IMR-90 (cell line): ENCODE data around the gene GAB1. TPM values are rescaled to one million over a fixed set of nuclear protein-coding genes. Genes with fewer than 3 reads are reported as not detected.
A peak's percentile ranks its signal among the peaks of the same experiment; 100 is the strongest.

Source experiments
- ATAC-seq: fragments of 200-7000 bp; cut with Tn5 transposase; 2 replicates; pipeline ENCODE4 v1.9.1; 2020; ENCODE audit warnings: low read depth, mild to moderate bottlenecking, moderate library complexity
- BruUV-seq: library from RNA; stranded (reverse); fragments of 400-500 nt; replicated peaks from 2 replicates; lab custom pipeline; 2021; lab: Mats Ljungman, UMichigan
- CTCF ChIA-PET: fragments of 300-600 bp; formaldehyde crosslinking; extraction: SDS; loops from one replicate; lab custom pipeline; 2021; ENCODE audit warnings: antibody characterized with exemption; lab: Yijun Ruan, JAX
- POLR2A ChIA-PET: fragments of 300-600 bp; sonication (Branson Sonifier 250); formaldehyde crosslinking; loops from one replicate; lab custom pipeline; 2022; ENCODE audit warnings: antibody characterized with exemption; ENCODE audit not compliant: unreplicated experiment; lab: Charles Lee
- DNase-seq: peaks from one replicate; pipeline ENCODE4 v3.0.0; 2013
- H2AFZ ChIP-seq: replicated peaks from 2 replicates; pipeline ENCODE3; 2013; ENCODE audit warnings: low read length, mild to moderate bottlenecking; ENCODE audit not compliant: poor library complexity
- H2AK5ac ChIP-seq: 2 replicates; pipeline ENCODE4 v1.6.1; 2013; ENCODE audit warnings: low read depth, low read length, inconsistent platforms
- H2AK9ac ChIP-seq: replicated peaks from 2 replicates; pipeline ENCODE3; 2013; ENCODE audit warnings: mild to moderate bottlenecking, low read depth, low read length, moderate library complexity; ENCODE audit not compliant: poor library complexity
- H2BK120ac ChIP-seq: 2 replicates; pipeline ENCODE4 v1.6.1; 2013; ENCODE audit warnings: low read depth, low read length, inconsistent platforms
- H2BK15ac ChIP-seq: 3 replicates; pipeline ENCODE4 v1.6.1; 2013; ENCODE audit warnings: low read depth, low read length, inconsistent platforms
- H2BK20ac ChIP-seq: 2 replicates; pipeline ENCODE4 v1.6.1; 2013; ENCODE audit warnings: low read depth, mild to moderate bottlenecking, inconsistent platforms, low read length, moderate library complexity
- H2BK5ac ChIP-seq: 2 replicates; pipeline ENCODE4 v1.6.1; 2013; ENCODE audit warnings: mild to moderate bottlenecking, low read depth, low read length, inconsistent platforms; ENCODE audit not compliant: poor library complexity, severe bottlenecking
- H3K14ac ChIP-seq: replicated peaks from 2 replicates; pipeline ENCODE4 v1.6.1; 2013; ENCODE audit warnings: low read depth, low read length, inconsistent platforms
- H3K18ac ChIP-seq: 2 replicates; pipeline ENCODE4 v1.6.1; 2013; ENCODE audit warnings: low read depth, low read length, control low read depth
- H3K23ac ChIP-seq: 2 replicates; pipeline ENCODE4 v1.6.1; 2013; ENCODE audit warnings: low read depth, low read length, inconsistent platforms
- H3K27ac ChIP-seq: 2 replicates; pipeline ENCODE4 v1.5.1; 2013; ENCODE audit warnings: mild to moderate bottlenecking, control low read depth, low read length; ENCODE audit not compliant: insufficient read depth
- H3K27me3 ChIP-seq: 2 replicates; pipeline ENCODE4 v1.6.1; 2013; ENCODE audit warnings: low read length; ENCODE audit not compliant: control insufficient read depth, insufficient read depth
- H3K36me3 ChIP-seq: 2 replicates; pipeline ENCODE4 v1.6.1; 2013; ENCODE audit warnings: low read length, mixed read lengths; ENCODE audit not compliant: control insufficient read depth, insufficient read depth
- H3K4ac ChIP-seq: 2 replicates; pipeline ENCODE4 v1.6.1; 2013; ENCODE audit warnings: low read depth, low read length, inconsistent platforms
- H3K4me1 ChIP-seq: 2 replicates; pipeline ENCODE4 v1.6.1; 2013; ENCODE audit warnings: low read length, mixed read lengths; ENCODE audit not compliant: control insufficient read depth, insufficient read depth
- H3K4me2 ChIP-seq: 2 replicates; pipeline ENCODE4 v1.6.1; 2013; ENCODE audit warnings: low read depth, mild to moderate bottlenecking, control low read depth, low read length, moderate library complexity
- H3K4me3 ChIP-seq: 2 replicates; pipeline ENCODE4 v1.5.1; 2013; ENCODE audit warnings: low read depth, mild to moderate bottlenecking, control low read depth, low read length, moderate library complexity; ENCODE audit not compliant: insufficient read depth
- H3K56ac ChIP-seq: 2 replicates; pipeline ENCODE4 v1.6.1; 2013; ENCODE audit warnings: low read length, inconsistent platforms; ENCODE audit not compliant: insufficient read depth; ENCODE audit errors: extremely low read depth
- H3K79me1 ChIP-seq, 2 experiments: 2 replicates each; pipeline ENCODE4 v1.6.1; 2013; ENCODE audit warnings: low read length in 2 of 2, inconsistent platforms in 1 of 2, low read depth in 1 of 2
- H3K9ac ChIP-seq: 2 replicates; pipeline ENCODE4 v1.6.1; 2013; ENCODE audit warnings: low read depth, low read length, control low read depth
- H3K9me1 ChIP-seq: 2 replicates; pipeline ENCODE4 v1.6.1; 2013; ENCODE audit warnings: low read length, inconsistent platforms; ENCODE audit not compliant: insufficient read depth
- H3K9me3 ChIP-seq: 2 replicates; pipeline ENCODE4 v1.6.1; 2013; ENCODE audit warnings: low read length; ENCODE audit not compliant: control insufficient read depth, insufficient read depth
- H4K20me1 ChIP-seq: 2 replicates; pipeline ENCODE4 v1.6.1; 2013; ENCODE audit warnings: low read length, inconsistent platforms; ENCODE audit not compliant: insufficient read depth
- H4K5ac ChIP-seq: 2 replicates; pipeline ENCODE4 v1.6.1; 2013; ENCODE audit warnings: mild to moderate bottlenecking, low read depth, low read length, control low read depth
- H4K8ac ChIP-seq, 2 experiments: 2 replicates each; pipeline ENCODE4 v1.6.1; 2013; ENCODE audit warnings: low read depth in 2 of 2, low read length in 2 of 2, control low read depth in 1 of 2, inconsistent platforms in 1 of 2
- H4K91ac ChIP-seq: 2 replicates; pipeline ENCODE4 v1.6.1; 2013; ENCODE audit warnings: low read depth, low read length, inconsistent platforms; ENCODE audit not compliant: insufficient read depth
- BHLHE40 ChIP-seq: fragments of 150-350 bp; IDR thresholded peaks from 2 replicates; pipeline ENCODE4 v1.6.1; 2016; ENCODE audit warnings: mild to moderate bottlenecking, low read depth, low read length
- CEBPB ChIP-seq: IDR thresholded peaks from 2 replicates; pipeline ENCODE4 v1.6.1; 2012; ENCODE audit warnings: low read depth, low read length, improper control_type of control experiment
- CHD1 ChIP-seq: IDR thresholded peaks from 2 replicates; pipeline ENCODE4 v1.6.1; 2012; ENCODE audit warnings: low read depth, low read length, improper control_type of control experiment
- FOS ChIP-seq: fragments of 150-350 bp; IDR thresholded peaks from 2 replicates; pipeline ENCODE4 v1.6.1; 2016; ENCODE audit warnings: low read depth, low read length
- MAFK ChIP-seq: IDR thresholded peaks from 2 replicates; pipeline ENCODE4 v1.6.1; 2012; ENCODE audit warnings: low read depth, low read length, improper control_type of control experiment
- MAZ ChIP-seq: IDR thresholded peaks from 2 replicates; pipeline ENCODE4 v1.6.1; 2012; ENCODE audit warnings: low read depth, mild to moderate bottlenecking, low read length, improper control_type of control experiment, moderate library complexity, borderline replicate concordance
- MXI1 ChIP-seq: IDR thresholded peaks from 2 replicates; pipeline ENCODE4 v1.6.1; 2012; ENCODE audit warnings: low read depth, mild to moderate bottlenecking, low read length, moderate library complexity, borderline replicate concordance
- POLR2A ChIP-seq: IDR thresholded peaks from 2 replicates; pipeline ENCODE4 v1.6.1; 2012; ENCODE audit warnings: mild to moderate bottlenecking, low read depth, low read length
- RAD21 ChIP-seq: IDR thresholded peaks from 2 replicates; pipeline ENCODE4 v1.6.1; 2012; ENCODE audit warnings: low read length, improper control_type of control experiment
- RCOR1 ChIP-seq: IDR thresholded peaks from 2 replicates; pipeline ENCODE4 v1.6.1; 2012; ENCODE audit warnings: mild to moderate bottlenecking, low read length, improper control_type of control experiment; ENCODE audit not compliant: insufficient replicate concordance
- RFX5 ChIP-seq: IDR thresholded peaks from 2 replicates; pipeline ENCODE4 v1.8.0; 2012; ENCODE audit warnings: low read depth, mild to moderate bottlenecking, low read length, moderate library complexity
- SMC3 ChIP-seq: fragments of 150-350 bp; IDR thresholded peaks from 2 replicates; pipeline ENCODE4 v1.6.1; 2016; ENCODE audit warnings: low read depth, mild to moderate bottlenecking, antibody characterized with exemption, low read length, moderate library complexity
- WGBS, 2 experiments: methylation state at CpG; one replicate each; pipeline versions ENCODE4 v1.1.5 to v1.1.7; 2013; ENCODE audit warnings: missing lambda C conversion rate in 2 of 2; ENCODE audit not compliant: insufficient read length in 1 of 2; ENCODE audit errors: extremely low coverage in 2 of 2; 5-methylcytosine and 5-hydroxymethylcytosine counted together
- dilution Hi-C: fragments of 300-500 bp; cut with HindIII; formaldehyde crosslinking; loops from one replicate; pipeline ENCODE4 v1.14.3; 2018; ENCODE audit warnings: low sequenced_read_pairs; ENCODE audit not compliant: unreplicated experiment
- in situ Hi-C: fragments of 300-500 bp; cut with MboI; formaldehyde crosslinking; loops from 3 replicates; pipeline ENCODE4 v1.14.3; 2019; ENCODE audit warnings: low sequenced_read_pairs, inconsistent platforms, mixed read lengths
- intact Hi-C: fragments of 100-400 bp; cut with micrococcal nuclease; formaldehyde crosslinking; loops from 2 replicates; pipeline ENCODE4 v1.10.0; 2022
- polyA plus RNA-seq, 3 experiments: library from polyadenylated mRNA; depleted of rRNA; stranded (reverse); fragments of >200 nt; gene quantifications; 2 replicates each; pipeline ENCODE4 v1.2.3, GENCODE V29; 2012; ENCODE audit warnings: low replicate concordance in 1 of 3
- total RNA-seq: library from RNA; depleted of rRNA; stranded (reverse); fragments of >200 nt; gene quantifications from 2 replicates; pipeline ENCODE4 v1.2.3, GENCODE V29; 2012
- TF ChIP-seq, protein P1 (sequence below): fragments of 150-350 bp; IDR thresholded peaks from 2 replicates; pipeline ENCODE4 v1.6.1; 2016; ENCODE audit warnings: low read depth, mild to moderate bottlenecking, low read length, moderate library complexity, borderline replicate concordance
- TF ChIP-seq, protein P2 (sequence below): conservative IDR thresholded peaks from 2 replicates; pipeline ENCODE4 v1.5.1; 2012; ENCODE audit warnings: mild to moderate bottlenecking, low read depth, low read length, improper control_type of control experiment

Gene GAB1
- total and polyA plus RNA-seq, 2 of the 4 experiments (the other 2 are of a cell fraction) = 2.8 to 12.0 TPM

DNA sequence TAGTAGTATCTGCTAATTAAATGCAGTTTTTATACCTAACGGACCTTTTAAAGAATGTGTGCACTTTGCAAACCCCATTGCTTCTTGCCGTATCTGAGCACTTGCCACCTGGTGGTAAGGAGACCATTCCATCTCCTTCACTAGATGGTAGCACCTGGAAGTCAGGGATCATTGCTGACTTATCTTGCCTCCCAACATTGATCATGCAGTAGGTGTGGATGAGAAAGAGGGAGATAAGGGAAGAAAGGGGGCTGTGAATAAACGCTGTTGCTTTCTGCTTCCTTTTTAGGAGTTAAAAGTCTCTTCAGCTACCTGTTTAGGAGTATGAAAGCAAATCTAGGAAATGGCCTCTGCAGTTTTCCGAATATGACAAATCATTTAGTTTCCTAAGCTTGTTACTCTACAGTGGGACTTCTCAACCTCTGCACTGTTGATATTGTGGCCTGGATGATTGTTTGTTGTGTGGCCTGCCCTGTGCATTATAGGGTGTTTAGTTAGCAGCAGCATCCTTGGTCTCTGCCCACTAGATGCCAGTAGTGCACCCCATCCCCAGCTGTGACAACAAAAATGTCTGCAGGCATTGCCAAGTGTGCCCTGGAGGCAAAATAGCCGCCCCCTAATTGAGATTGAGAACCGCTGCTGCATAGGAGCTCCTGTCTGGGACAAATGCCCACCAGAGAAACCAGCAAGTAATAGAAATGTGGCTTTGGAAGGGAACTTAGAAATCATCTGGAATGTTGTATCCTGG lies 38.8 kb downstream of the GAB1 start:
- dilution Hi-C loops (no loop called here), intact Hi-C loops (loop anchor here (2.0 to 5.0 kb wide), 2 partner anchors 15 to 107 kb away; no protein-coding TSS in a partner anchor), in situ Hi-C loops (no loop called here)
- Histone ChIP-seq H3K18ac (no peak overlapping the region; the same call in 1 of the 2 replicates), H3K23ac (no peak overlapping the region), H3K79me1 (peaks cover 18 to 40% of the 10 kb centered on the region in 2 experiments), H4K5ac (no peak overlapping the region), H3K36me3 (no peaks in the 10 kb centered on the region), H3K4me3 (no peak overlapping the region), H3K9me3 (no peaks in the 10 kb centered on the region), H2BK20ac (no peak overlapping the region), H3K27ac (no peak overlapping the region), H2BK5ac (no peak overlapping the region), H2BK120ac (no peak overlapping the region), H3K56ac (no peak overlapping the region), H3K4me2 (no peak overlapping the region), H3K4me1 (peaks cover 8% of the 10 kb centered on the region), H3K9me1 (no peaks in the 10 kb centered on the region; the same call in 1 of the 2 replicates), H4K91ac (no peak overlapping the region), H2AFZ (no peak overlapping the region), H4K8ac (no peak overlapping the region), H3K4ac (no peak overlapping the region), H2BK15ac (no peak overlapping the region), H3K14ac (0 out of 2 replicates have a peak overlapping the region, but pooled peaks have one; percentile 7), H2AK9ac (no peak overlapping the region), H3K27me3 (no peaks in the 10 kb centered on the region), H4K20me1 (peaks cover 6% of the 10 kb centered on the region; the same call in 1 of the 2 replicates), H2AK5ac (no peak overlapping the region; the same call in 1 of the 2 replicates), H3K9ac (no peak overlapping the region)
- DNase-seq (no peak), ATAC-seq (peak; percentile 82)
- BruUV-seq = no TSS peak
- no CpG with 5 or more reads among the region's 6 CpGs for WGBS, 2 experiments
- POLR2A ChIA-PET = interaction anchor here (0.6 kb wide), 1 partner anchor 9 kb away, joined by 3 read pairs; no protein-coding TSS in a partner anchor
- CTCF ChIA-PET = interaction anchor here (0.9 to 1.9 kb wide), 6 partner anchors 16 to 176 kb away, joined by 3 to 6 read pairs (median 4); no protein-coding TSS in a partner anchor
- no peak for TF ChIP-seq RFX5
- TF ChIP-seq CHD1 = no peak
- TF ChIP-seq, protein P1, sequence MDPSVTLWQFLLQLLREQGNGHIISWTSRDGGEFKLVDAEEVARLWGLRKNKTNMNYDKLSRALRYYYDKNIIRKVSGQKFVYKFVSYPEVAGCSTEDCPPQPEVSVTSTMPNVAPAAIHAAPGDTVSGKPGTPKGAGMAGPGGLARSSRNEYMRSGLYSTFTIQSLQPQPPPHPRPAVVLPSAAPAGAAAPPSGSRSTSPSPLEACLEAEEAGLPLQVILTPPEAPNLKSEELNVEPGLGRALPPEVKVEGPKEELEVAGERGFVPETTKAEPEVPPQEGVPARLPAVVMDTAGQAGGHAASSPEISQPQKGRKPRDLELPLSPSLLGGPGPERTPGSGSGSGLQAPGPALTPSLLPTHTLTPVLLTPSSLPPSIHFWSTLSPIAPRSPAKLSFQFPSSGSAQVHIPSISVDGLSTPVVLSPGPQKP = no peak
- no peak for TF ChIP-seq MXI1
- no peak for TF ChIP-seq CEBPB
- TF ChIP-seq RCOR1 = no peak
- no peak for TF ChIP-seq MAZ
- peak; percentile 59 for TF ChIP-seq RAD21
- peak; percentile 38; the same call in 1 of the 2 replicates for TF ChIP-seq SMC3
- TF ChIP-seq FOS = no peak
- TF ChIP-seq POLR2A = no peak
- TF ChIP-seq BHLHE40 = no peak
- TF ChIP-seq, protein P2, sequence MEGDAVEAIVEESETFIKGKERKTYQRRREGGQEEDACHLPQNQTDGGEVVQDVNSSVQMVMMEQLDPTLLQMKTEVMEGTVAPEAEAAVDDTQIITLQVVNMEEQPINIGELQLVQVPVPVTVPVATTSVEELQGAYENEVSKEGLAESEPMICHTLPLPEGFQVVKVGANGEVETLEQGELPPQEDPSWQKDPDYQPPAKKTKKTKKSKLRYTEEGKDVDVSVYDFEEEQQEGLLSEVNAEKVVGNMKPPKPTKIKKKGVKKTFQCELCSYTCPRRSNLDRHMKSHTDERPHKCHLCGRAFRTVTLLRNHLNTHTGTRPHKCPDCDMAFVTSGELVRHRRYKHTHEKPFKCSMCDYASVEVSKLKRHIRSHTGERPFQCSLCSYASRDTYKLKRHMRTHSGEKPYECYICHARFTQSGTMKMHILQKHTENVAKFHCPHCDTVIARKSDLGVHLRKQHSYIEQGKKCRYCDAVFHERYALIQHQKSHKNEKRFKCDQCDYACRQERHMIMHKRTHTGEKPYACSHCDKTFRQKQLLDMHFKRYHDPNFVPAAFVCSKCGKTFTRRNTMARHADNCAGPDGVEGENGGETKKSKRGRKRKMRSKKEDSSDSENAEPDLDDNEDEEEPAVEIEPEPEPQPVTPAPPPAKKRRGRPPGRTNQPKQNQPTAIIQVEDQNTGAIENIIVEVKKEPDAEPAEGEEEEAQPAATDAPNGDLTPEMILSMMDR = peak; percentile 50
- TF ChIP-seq MAFK = no peak
